Activated naive CD8-positive, alpha-beta T cell treated with anti-CD3 and anti-CD28 coated beads, Interleukin-2, amount 50 U/mL, for 16 hours (primary cell): ENCODE results near the gene SLC35E2B.

Source experiments
- DNase-seq: peaks from one replicate; pipeline ENCODE4 v3.0.0-alpha.2; 2020; ENCODE audit warnings: low read depth, low spot score

Gene SLC35E2B

GRCh38 chr1:1624443-1625403, 67.9 kb downstream of the SLC35E2B start:
- no peak for DNase-seq

- DNase-seq = no peak
Measured at GRCh38 chr1:1623631-1624442, 68.8 kb downstream of the SLC35E2B start.

GRCh38 chr1:1623181-1623630, 69.4 kb downstream of the SLC35E2B start:
- DNase-seq = no peak

- DNase-seq = no peak
Measured at GRCh38 chr1:1622788-1623094, 69.9 kb downstream of the SLC35E2B start.

GRCh38 chr1:1622010-1622787, 70.4 kb downstream of the SLC35E2B start:
- no peak for DNase-seq

- no peak for DNase-seq
Measured at GRCh38 chr1:1621173-1622009, 71.2 kb downstream of the SLC35E2B start.

- DNase-seq = no peak
Measured at GRCh38 chr1:1620433-1621139, 72.0 kb downstream of the SLC35E2B start.

- DNase-seq = no peak
Measured at GRCh38 chr1:1619917-1620361, 72.7 kb downstream of the SLC35E2B start.

- no peak for DNase-seq
Measured at GRCh38 chr1:1618396-1619068, 74.1 kb downstream of the SLC35E2B start.

- no peak for DNase-seq
Measured at GRCh38 chr1:1617925-1618324, 74.7 kb downstream of the SLC35E2B start.

GRCh38 chr1:1617516-1617915, 75.1 kb downstream of the SLC35E2B start:
- no peak for DNase-seq

- no peak for DNase-seq
Measured at GRCh38 chr1:1616838-1617237, 75.8 kb downstream of the SLC35E2B start.

- DNase-seq = no peak
Measured at GRCh38 chr1:1616045-1616790, 76.4 kb downstream of the SLC35E2B start.

- peak; percentile 90 for DNase-seq
Measured at GRCh38 chr1:1615256-1616044, 77.1 kb downstream of the SLC35E2B start, which contains the start of gene MIB2. MIB2 (plus strand) TSS chr1:1615500; CDS start chr1:1623453, 7,953 bp downstream.

GRCh38 chr1:1614954-1615255, 77.7 kb downstream of the SLC35E2B start:
- DNase-seq = no peak

- peak; percentile 42 for DNase-seq
Measured at GRCh38 chr1:1614204-1614953, 78.2 kb downstream of the SLC35E2B start.

GRCh38 chr1:1613509-1614082, 79.0 kb downstream of the SLC35E2B start:
- no peak for DNase-seq
